GM08714 (cell line): ENCODE data around the gene SKAP1.

Experiments used
- H3K4me3 ChIP-seq: fragments of 200-500 bp; sonication (Bioruptor generic); 2 replicates; pipeline ENCODE4 v1.5.1; 2014; ENCODE audit warnings: mild to moderate bottlenecking, low read length, inconsistent platforms
- ZNF274 ChIP-seq: IDR thresholded peaks from 2 replicates; pipeline ENCODE4 v1.6.1; 2012; ENCODE audit warnings: mild to moderate bottlenecking, low read depth, low read length

The SKAP1 gene

GRCh38 chr17:48173191-48173984, 256.6 kb downstream of the SKAP1 start:
- no peak for TF ChIP-seq ZNF274
- H3K4me3 ChIP-seq: no peak overlapping the region

GRCh38 chr17:48169926-48170325, 260.1 kb downstream of the SKAP1 start:
- TF ChIP-seq ZNF274: no peak
- H3K4me3 ChIP-seq: no peak overlapping the region

GRCh38 chr17:48163809-48164208, 266.2 kb downstream of the SKAP1 start:
- H3K4me3 ChIP-seq: no peak overlapping the region
- no peak for TF ChIP-seq ZNF274

GRCh38 chr17:48162946-48163506, 267.0 kb downstream of the SKAP1 start:
- H3K4me3 ChIP-seq: peak overlapping the region; percentile 30; the same call in 1 of the 2 replicates
- no peak for TF ChIP-seq ZNF274

GRCh38 chr17:48162306-48162934, 267.6 kb downstream of the SKAP1 start:
- no peak overlapping the region for H3K4me3 ChIP-seq
- no peak for TF ChIP-seq ZNF274

GRCh38 chr17:48161127-48161905, 268.7 kb downstream of the SKAP1 start:
- no peak for TF ChIP-seq ZNF274

GRCh38 chr17:48160177-48161081, 269.6 kb downstream of the SKAP1 start:
- no peak for TF ChIP-seq ZNF274
- no peak overlapping the region for H3K4me3 ChIP-seq

More at GRCh38 chr17:48161127-48161905, 268.7 kb downstream of the SKAP1 start:
- no peak overlapping the region for H3K4me3 ChIP-seq

- no peak overlapping the region for H3K4me3 ChIP-seq
- TF ChIP-seq ZNF274: no peak
Measured at GRCh38 chr17:48159232-48159631, 270.8 kb downstream of the SKAP1 start.

- TF ChIP-seq ZNF274: no peak
- H3K4me3 ChIP-seq: no peak overlapping the region
Measured at GRCh38 chr17:48155889-48156611, 274.0 kb downstream of the SKAP1 start.

GRCh38 chr17:48153691-48154358, 276.2 kb downstream of the SKAP1 start:
- TF ChIP-seq ZNF274: no peak
- no peak overlapping the region for H3K4me3 ChIP-seq

- TF ChIP-seq ZNF274: no peak
- H3K4me3 ChIP-seq: no peak overlapping the region
Measured at GRCh38 chr17:48152289-48152688, 277.7 kb downstream of the SKAP1 start.

- TF ChIP-seq ZNF274: no peak
- H3K4me3 ChIP-seq: no peak overlapping the region
Measured at GRCh38 chr17:48151220-48151619, 278.8 kb downstream of the SKAP1 start.

GRCh38 chr17:48150597-48151001, 279.4 kb downstream of the SKAP1 start:
- no peak for TF ChIP-seq ZNF274
- H3K4me3 ChIP-seq: no peak overlapping the region
